Measurements from ENCODE around the gene NIPAL1.

Gene NIPAL1

DNA sequence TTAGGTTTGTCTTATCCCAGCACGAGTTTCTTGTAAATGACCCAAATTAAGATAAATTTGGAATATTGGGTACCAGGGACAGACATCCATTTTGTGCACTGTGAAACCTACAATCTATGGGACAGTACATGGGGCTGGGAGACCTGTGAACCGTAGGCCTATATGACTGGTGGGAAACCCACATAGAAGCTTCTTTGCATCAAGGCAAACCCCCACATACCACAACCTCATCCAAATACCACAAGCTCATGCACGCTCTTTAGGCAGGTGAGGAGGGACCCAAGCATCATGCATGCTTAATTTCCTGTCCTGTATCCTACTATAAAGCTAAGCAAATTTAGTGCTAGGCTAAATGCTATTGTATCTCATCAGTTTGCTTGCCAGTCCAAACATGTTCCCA, 47.8 kb downstream of the NIPAL1 start:
- DNase-seq (ENCODE audit: low read depth) = no peak
- no peak for TF ChIP-seq CTCF (IDR thresholded peaks at IDR 0.05; ENCODE audit: control insufficient read depth, insufficient read depth, low read depth, low read length, missing control alignments)
- H3K4me3 ChIP-seq (ENCODE audit: control insufficient read depth, low read depth, low read length) = no peak overlapping the region

DNA sequence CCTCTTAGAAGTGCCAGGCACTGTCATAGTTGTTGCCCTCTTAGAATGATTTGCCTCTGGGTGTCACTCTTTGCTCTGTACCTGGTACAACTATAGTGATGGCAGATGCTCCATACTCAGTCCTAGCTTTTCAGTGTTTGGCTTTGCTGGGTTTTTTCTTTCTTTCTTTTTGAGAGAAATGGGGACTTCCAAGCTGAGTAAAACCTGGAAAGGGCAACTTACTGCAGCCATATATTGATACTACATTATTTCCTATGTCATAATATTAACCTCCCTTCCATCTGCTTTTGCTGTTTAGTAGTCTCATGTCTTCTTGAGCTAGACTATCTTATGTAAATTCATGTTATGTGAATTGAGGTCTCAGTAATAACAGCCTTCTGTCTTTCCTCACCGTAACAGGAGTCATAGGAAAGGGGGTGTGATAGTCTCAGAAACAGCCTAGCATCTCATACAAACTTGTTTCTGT, 49.0 kb downstream of the NIPAL1 start:
- no peak for DNase-seq (ENCODE audit: low read depth)
- TF ChIP-seq CTCF (IDR thresholded peaks at IDR 0.05; ENCODE audit: control insufficient read depth, insufficient read depth, low read depth, low read length, missing control alignments) = no peak
- no peak overlapping the region for H3K4me3 ChIP-seq (ENCODE audit: control insufficient read depth, low read depth, low read length)

DNA sequence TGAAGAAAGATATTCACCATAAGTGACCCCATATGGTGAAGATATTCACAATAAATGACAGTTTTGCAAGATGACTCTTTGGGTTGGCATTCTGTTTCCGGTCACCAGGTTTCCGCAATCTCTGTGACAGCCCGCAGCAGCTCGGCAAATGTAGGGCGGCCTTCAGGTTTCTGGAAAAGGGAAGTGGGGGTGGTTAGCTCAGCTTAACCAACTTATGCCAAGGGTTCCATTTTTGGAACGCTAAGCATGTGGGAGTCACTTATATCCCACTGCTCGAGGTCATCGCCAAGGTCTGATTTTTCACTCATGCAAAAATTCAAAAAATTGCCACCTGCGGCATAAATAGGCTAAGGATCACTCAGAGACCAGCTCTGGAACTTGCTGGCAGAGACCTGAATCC, 51.0 kb downstream of the NIPAL1 start:
- no peak for DNase-seq (ENCODE audit: low read depth)
- no peak overlapping the region for H3K4me3 ChIP-seq (ENCODE audit: control insufficient read depth, low read depth, low read length)
- no peak for TF ChIP-seq CTCF (IDR thresholded peaks at IDR 0.05; ENCODE audit: control insufficient read depth, insufficient read depth, low read depth, low read length, missing control alignments)

DNA sequence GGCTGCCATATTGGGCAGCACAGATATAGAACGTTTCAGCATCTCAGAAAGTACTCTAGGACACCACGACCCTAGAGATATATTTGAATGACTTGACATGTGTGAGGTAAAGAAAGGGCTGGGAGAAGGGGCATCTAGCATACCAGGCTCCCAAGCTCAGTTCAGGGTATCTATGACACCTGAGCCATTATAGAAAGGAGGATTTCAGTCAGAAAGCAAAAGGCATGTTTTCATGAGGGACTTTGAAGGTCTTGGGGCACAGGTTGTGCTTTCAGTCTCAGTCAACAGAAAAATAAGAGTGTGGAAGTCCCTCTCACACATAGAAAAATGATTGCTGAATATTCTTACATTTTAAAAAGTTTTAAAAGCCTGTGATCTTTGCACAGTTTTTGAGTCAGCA, 51.6 kb downstream of the NIPAL1 start:
- TF ChIP-seq CTCF (IDR thresholded peaks at IDR 0.05; ENCODE audit: control insufficient read depth, insufficient read depth, low read depth, low read length, missing control alignments) = no peak
- DNase-seq (ENCODE audit: low read depth) = no peak
- no peak overlapping the region for H3K4me3 ChIP-seq (ENCODE audit: control insufficient read depth, low read depth, low read length)

GRCh38 chr4:48069026-48069425, 52.5 kb downstream of the NIPAL1 start:
- DNase-seq (ENCODE audit: low read depth) = no peak
- no peak overlapping the region for H3K4me3 ChIP-seq (ENCODE audit: control insufficient read depth, low read depth, low read length)
- TF ChIP-seq CTCF (IDR thresholded peaks at IDR 0.05; ENCODE audit: control insufficient read depth, insufficient read depth, low read depth, low read length, missing control alignments) = no peak

- no peak for DNase-seq (ENCODE audit: low read depth)
- TF ChIP-seq CTCF (IDR thresholded peaks at IDR 0.05; ENCODE audit: control insufficient read depth, insufficient read depth, low read depth, low read length, missing control alignments) = no peak
- H3K4me3 ChIP-seq (ENCODE audit: control insufficient read depth, low read depth, low read length) = no peak overlapping the region
Measured at GRCh38 chr4:48071191-48071590, 54.6 kb downstream of the NIPAL1 start.

DNA sequence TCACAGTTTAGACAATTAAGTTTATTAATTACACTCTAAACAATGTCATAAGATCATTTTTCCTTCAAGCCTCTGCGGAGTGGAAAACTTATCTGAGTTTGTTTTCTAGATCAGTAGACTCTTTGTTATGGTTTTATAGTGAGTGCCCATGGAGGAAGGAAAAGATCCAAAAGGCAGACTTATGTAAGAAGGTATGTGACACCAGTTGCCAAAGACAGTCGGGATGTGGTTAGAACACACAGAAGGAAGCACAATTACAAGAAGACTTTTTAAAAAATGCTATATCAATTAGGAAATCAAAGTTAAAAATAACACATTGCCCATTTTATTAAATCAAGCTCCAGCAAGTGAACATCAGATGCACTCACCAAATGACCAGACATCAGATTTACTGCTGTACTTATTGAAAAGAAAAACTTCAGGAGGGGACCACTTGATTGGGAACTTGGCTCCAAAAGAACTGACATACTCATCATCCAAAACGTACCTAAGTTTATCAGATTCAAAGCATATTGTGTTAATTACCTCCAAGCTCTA, 57.1 kb downstream of the NIPAL1 start:
- DNase-seq (ENCODE audit: low read depth) = no peak
- TF ChIP-seq CTCF (IDR thresholded peaks at IDR 0.05; ENCODE audit: control insufficient read depth, insufficient read depth, low read depth, low read length, missing control alignments) = no peak
- no peak overlapping the region for H3K4me3 ChIP-seq (ENCODE audit: control insufficient read depth, low read depth, low read length)
